ENCODE measurements around the gene MCTP1. TPM values are rescaled to one million over a fixed set of nuclear protein-coding genes. Genes with fewer than 3 reads are reported as not detected.

MCTP1 gene
- total RNA-seq, 1 donor: 5.8 TPM

GRCh38 chr5:94941122-94941755 lies 343.7 kb downstream of the MCTP1 start:
- Histone ChIP-seq H3K79me2 (ENCODE audit: insufficient read depth, low read length) (no peaks in the 10 kb centered on the region), H3K27ac (ENCODE audit: low read depth, low read length) (no peak overlapping the region), H3K4me1 (ENCODE audit: insufficient read depth, low read length) (no peaks in the 10 kb centered on the region), H3K27me3 (ENCODE audit: insufficient read depth, low read length) (no peaks in the 10 kb centered on the region), H4K20me1 (ENCODE audit: insufficient read depth, low read length) (no peaks in the 10 kb centered on the region), H3K4me3 (ENCODE audit: insufficient read depth, low read length) (no peak overlapping the region), H3K9me3 (ENCODE audit: low read depth, low read length) (no peaks in the 10 kb centered on the region), H2AFZ (ENCODE audit: low read length) (peak overlapping the region; percentile 60), H3K36me3 (ENCODE audit: insufficient read depth, low read length) (no peaks in the 10 kb centered on the region), H3K4me2 (ENCODE audit: insufficient read depth, low read length) (no peak overlapping the region)
- no peak for DNase-seq (ENCODE audit: insufficient read length, low spot score, missing footprints)
- no peak for TF ChIP-seq CTCF (IDR thresholded peaks at IDR 0.05; ENCODE audit: extremely low read depth, low read depth, low read length)

GRCh38 chr5:94932259-94932658 lies 352.6 kb downstream of the MCTP1 start:
- DNase-seq (ENCODE audit: insufficient read length, low spot score, missing footprints): no peak
- Histone ChIP-seq H3K4me2 (ENCODE audit: insufficient read depth, low read length) (no peak overlapping the region), H4K20me1 (ENCODE audit: insufficient read depth, low read length) (no peaks in the 10 kb centered on the region), H2AFZ (ENCODE audit: low read length) (no peak overlapping the region), H3K4me3 (ENCODE audit: insufficient read depth, low read length) (no peak overlapping the region), H3K79me2 (ENCODE audit: insufficient read depth, low read length) (no peaks in the 10 kb centered on the region), H3K4me1 (ENCODE audit: insufficient read depth, low read length) (no peaks in the 10 kb centered on the region), H3K27ac (ENCODE audit: low read depth, low read length) (no peak overlapping the region), H3K9me3 (ENCODE audit: low read depth, low read length) (no peaks in the 10 kb centered on the region), H3K36me3 (ENCODE audit: insufficient read depth, low read length) (no peaks in the 10 kb centered on the region), H3K27me3 (ENCODE audit: insufficient read depth, low read length) (no peaks in the 10 kb centered on the region)
- no peak for TF ChIP-seq CTCF (IDR thresholded peaks at IDR 0.05; ENCODE audit: extremely low read depth, low read depth, low read length)

GRCh38 chr5:94928891-94929290 lies 356.0 kb downstream of the MCTP1 start:
- no peaks in the 10 kb centered on the region for H4K20me1 ChIP-seq (ENCODE audit: insufficient read depth, low read length)
- H3K4me3 ChIP-seq (ENCODE audit: insufficient read depth, low read length): no peak overlapping the region
- no peaks in the 10 kb centered on the region for H3K36me3 ChIP-seq (ENCODE audit: insufficient read depth, low read length)
- peak overlapping the region; percentile 15 for H3K4me2 ChIP-seq (ENCODE audit: insufficient read depth, low read length)
- no peaks in the 10 kb centered on the region for H3K27me3 ChIP-seq (ENCODE audit: insufficient read depth, low read length)
- peak; percentile 34 for DNase-seq (ENCODE audit: insufficient read length, low spot score, missing footprints)
- H3K79me2 ChIP-seq (ENCODE audit: insufficient read depth, low read length): no peaks in the 10 kb centered on the region
- H2AFZ ChIP-seq (ENCODE audit: low read length): no peak overlapping the region
- H3K27ac ChIP-seq (ENCODE audit: low read depth, low read length): no peak overlapping the region
- H3K4me1 ChIP-seq (ENCODE audit: insufficient read depth, low read length): no peaks in the 10 kb centered on the region
- no peak for TF ChIP-seq CTCF (IDR thresholded peaks at IDR 0.05; ENCODE audit: extremely low read depth, low read depth, low read length)
- H3K9me3 ChIP-seq (ENCODE audit: low read depth, low read length): no peaks in the 10 kb centered on the region

GRCh38 chr5:94920570-94920969 lies 364.3 kb downstream of the MCTP1 start:
- no peaks in the 10 kb centered on the region for H4K20me1 ChIP-seq (ENCODE audit: insufficient read depth, low read length)
- H3K27ac ChIP-seq (ENCODE audit: low read depth, low read length): no peak overlapping the region
- no peaks in the 10 kb centered on the region for H3K9me3 ChIP-seq (ENCODE audit: low read depth, low read length)
- TF ChIP-seq CTCF (IDR thresholded peaks at IDR 0.05; ENCODE audit: extremely low read depth, low read depth, low read length): no peak
- no peaks in the 10 kb centered on the region for H3K4me1 ChIP-seq (ENCODE audit: insufficient read depth, low read length)
- no peaks in the 10 kb centered on the region for H3K36me3 ChIP-seq (ENCODE audit: insufficient read depth, low read length)
- H3K4me2 ChIP-seq (ENCODE audit: insufficient read depth, low read length): no peak overlapping the region
- H3K27me3 ChIP-seq (ENCODE audit: insufficient read depth, low read length): no peaks in the 10 kb centered on the region
- no peak overlapping the region for H3K4me3 ChIP-seq (ENCODE audit: insufficient read depth, low read length)
- no peaks in the 10 kb centered on the region for H3K79me2 ChIP-seq (ENCODE audit: insufficient read depth, low read length)
- no peak overlapping the region for H2AFZ ChIP-seq (ENCODE audit: low read length)
- DNase-seq (ENCODE audit: insufficient read length, low spot score, missing footprints): no peak

Data from osteoblast (primary cell).